HG03064 (cell line): ENCODE measurements around the gene FAM234B.

ENCODE experiments used
- ATAC-seq: cut with Tn5 transposase; IDR thresholded peaks from one replicate; pipeline ENCODE4 v1.9.1; 2021; ENCODE audit warnings: low read depth; ENCODE audit not compliant: unreplicated experiment

The FAM234B gene

GRCh38 chr12:13106666-13107065 lies 62.5 kb downstream of the FAM234B start:
- ATAC-seq = no peak

GRCh38 chr12:13112968-13113367 lies 68.8 kb downstream of the FAM234B start:
- no peak for ATAC-seq

- no peak for ATAC-seq
Observed at GRCh38 chr12:13114251-13115052, 70.3 kb downstream of the FAM234B start.

- no peak for ATAC-seq
Observed at GRCh38 chr12:13116259-13116658, 72.1 kb downstream of the FAM234B start.

- no peak for ATAC-seq
Observed at GRCh38 chr12:13117029-13117428, 72.8 kb downstream of the FAM234B start.

GRCh38 chr12:13119826-13120225 lies 75.6 kb downstream of the FAM234B start:
- no peak for ATAC-seq

- no peak for ATAC-seq
Observed at GRCh38 chr12:13120413-13120812, 76.2 kb downstream of the FAM234B start.

- ATAC-seq = no peak
Observed at GRCh38 chr12:13121568-13121967, 77.4 kb downstream of the FAM234B start.

GRCh38 chr12:13124656-13125505 lies 80.7 kb downstream of the FAM234B start:
- no peak for ATAC-seq

GRCh38 chr12:13125996-13126395 lies 81.8 kb downstream of the FAM234B start:
- no peak for ATAC-seq

GRCh38 chr12:13126494-13126893 lies 82.3 kb downstream of the FAM234B start:
- ATAC-seq = no peak

GRCh38 chr12:13127444-13127843 lies 83.3 kb downstream of the FAM234B start:
- no peak for ATAC-seq

- ATAC-seq = no peak
Observed at GRCh38 chr12:13128291-13128965, 84.2 kb downstream of the FAM234B start.

GRCh38 chr12:13130981-13131380 lies 86.8 kb downstream of the FAM234B start:
- ATAC-seq = no peak
